ENCODE measurements around the gene WDCP.

DNA sequence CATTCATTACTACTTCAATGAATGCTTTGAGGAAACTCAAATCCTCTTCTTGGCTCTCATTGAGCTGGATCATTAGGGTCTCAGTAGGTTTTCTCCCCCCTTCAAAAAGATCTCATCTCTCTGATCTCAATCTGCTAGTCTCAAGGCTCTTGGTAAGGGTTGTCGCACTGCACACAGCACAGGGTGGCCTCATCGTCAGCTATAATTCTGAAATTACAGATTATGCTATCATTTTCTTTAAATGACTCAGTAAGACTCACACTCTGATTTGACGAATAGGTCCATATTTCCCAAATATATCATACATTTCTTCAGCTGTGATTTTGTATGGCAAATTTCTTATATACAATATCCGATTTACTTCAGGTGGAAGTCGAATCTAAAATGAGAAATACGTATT is 26.6 kb upstream of the WDCP start:
- TF ChIP-seq, protein P1, sequence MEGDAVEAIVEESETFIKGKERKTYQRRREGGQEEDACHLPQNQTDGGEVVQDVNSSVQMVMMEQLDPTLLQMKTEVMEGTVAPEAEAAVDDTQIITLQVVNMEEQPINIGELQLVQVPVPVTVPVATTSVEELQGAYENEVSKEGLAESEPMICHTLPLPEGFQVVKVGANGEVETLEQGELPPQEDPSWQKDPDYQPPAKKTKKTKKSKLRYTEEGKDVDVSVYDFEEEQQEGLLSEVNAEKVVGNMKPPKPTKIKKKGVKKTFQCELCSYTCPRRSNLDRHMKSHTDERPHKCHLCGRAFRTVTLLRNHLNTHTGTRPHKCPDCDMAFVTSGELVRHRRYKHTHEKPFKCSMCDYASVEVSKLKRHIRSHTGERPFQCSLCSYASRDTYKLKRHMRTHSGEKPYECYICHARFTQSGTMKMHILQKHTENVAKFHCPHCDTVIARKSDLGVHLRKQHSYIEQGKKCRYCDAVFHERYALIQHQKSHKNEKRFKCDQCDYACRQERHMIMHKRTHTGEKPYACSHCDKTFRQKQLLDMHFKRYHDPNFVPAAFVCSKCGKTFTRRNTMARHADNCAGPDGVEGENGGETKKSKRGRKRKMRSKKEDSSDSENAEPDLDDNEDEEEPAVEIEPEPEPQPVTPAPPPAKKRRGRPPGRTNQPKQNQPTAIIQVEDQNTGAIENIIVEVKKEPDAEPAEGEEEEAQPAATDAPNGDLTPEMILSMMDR (IDR thresholded peaks at IDR 0.05): no peak
- TF ChIP-seq POLR2AphosphoS5 (IDR thresholded peaks at IDR 0.05) (no peak), POLR2A (IDR thresholded peaks at IDR 0.05) (no peak)

All from upper lobe of left lung (tissue), 4 donors.